COR-L47 (cell line): ENCODE data around the gene CACNA2D3.
A peak's percentile ranks its signal among the peaks of the same experiment; 100 is the strongest.

Experiments used
- DNase-seq: peaks from one replicate; lab custom pipeline; 2025; lab: John Stamatoyannopoulos, UW

The CACNA2D3 gene

GRCh38 chr3:55009372-55009771 is 887.0 kb downstream of the CACNA2D3 start:
- no peak for DNase-seq

GRCh38 chr3:55012091-55012490 is 889.7 kb downstream of the CACNA2D3 start:
- no peak for DNase-seq

- DNase-seq: peak; percentile 61
Measured at GRCh38 chr3:55013145-55013925, 891.0 kb downstream of the CACNA2D3 start.

- no peak for DNase-seq
Measured at GRCh38 chr3:55014081-55014480, 891.7 kb downstream of the CACNA2D3 start.

GRCh38 chr3:55014906-55015305 is 892.6 kb downstream of the CACNA2D3 start:
- DNase-seq: no peak

GRCh38 chr3:55017876-55018275 is 895.5 kb downstream of the CACNA2D3 start:
- DNase-seq: no peak

GRCh38 chr3:55030938-55031337 is 908.6 kb downstream of the CACNA2D3 start:
- no peak for DNase-seq

- no peak for DNase-seq
Measured at GRCh38 chr3:55036883-55037577, 914.7 kb downstream of the CACNA2D3 start.

- no peak for DNase-seq
Measured at GRCh38 chr3:55042591-55042990, 920.2 kb downstream of the CACNA2D3 start.

- no peak for DNase-seq
Measured at GRCh38 chr3:55044486-55044885, 922.1 kb downstream of the CACNA2D3 start.

- no peak for DNase-seq
Measured at GRCh38 chr3:55059027-55059629, 936.8 kb downstream of the CACNA2D3 start.

GRCh38 chr3:55060896-55061719 is 938.8 kb downstream of the CACNA2D3 start:
- DNase-seq: no peak

GRCh38 chr3:55061720-55062034 is 939.3 kb downstream of the CACNA2D3 start:
- no peak for DNase-seq

- no peak for DNase-seq
Measured at GRCh38 chr3:55064164-55064563, 941.8 kb downstream of the CACNA2D3 start.

GRCh38 chr3:55065331-55065730 is 943.0 kb downstream of the CACNA2D3 start:
- no peak for DNase-seq

GRCh38 chr3:55066551-55067047 is 944.2 kb downstream of the CACNA2D3 start:
- no peak for DNase-seq

- no peak for DNase-seq
Measured at GRCh38 chr3:55069950-55070349, 947.6 kb downstream of the CACNA2D3 start.

GRCh38 chr3:55074796-55075195 is 952.4 kb downstream of the CACNA2D3 start:
- DNase-seq: no peak

- DNase-seq: no peak
Measured at GRCh38 chr3:55075846-55076245, 953.5 kb downstream of the CACNA2D3 start.

GRCh38 chr3:55077726-55078125 is 955.4 kb downstream of the CACNA2D3 start:
- no peak for DNase-seq

GRCh38 chr3:55078876-55079275 is 956.5 kb downstream of the CACNA2D3 start:
- DNase-seq: no peak

GRCh38 chr3:55085231-55085630 is 962.9 kb downstream of the CACNA2D3 start:
- no peak for DNase-seq
